Measurements from ENCODE around the gene CNN1.
"Not testable (repeated sequence)": the region's sequence is repeated elsewhere in the genome, so short reads cannot be mapped to it uniquely, and the experiment has no call there.

The CNN1 gene

DNA sequence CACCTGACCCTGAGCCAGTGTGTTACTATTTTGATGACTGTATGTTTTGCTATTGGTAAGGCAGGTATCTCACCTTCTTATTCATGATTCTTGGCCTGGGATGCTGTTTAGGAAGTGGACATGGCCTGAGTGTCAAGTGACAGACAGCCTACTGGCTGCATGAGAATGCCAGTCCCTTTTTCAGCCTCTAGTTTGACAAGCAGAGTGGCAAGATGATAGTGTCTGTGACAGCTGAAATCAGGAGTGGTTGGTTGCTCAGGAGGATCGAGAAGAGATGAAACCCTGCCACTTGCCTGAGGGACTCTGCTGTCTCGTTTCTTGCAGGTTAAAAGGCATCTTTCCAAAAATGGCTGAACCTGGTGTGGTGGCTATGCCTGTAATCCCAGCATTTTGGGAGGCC is 27.5 kb downstream of the CNN1 start:
- DNase-seq = no peak

DNA sequence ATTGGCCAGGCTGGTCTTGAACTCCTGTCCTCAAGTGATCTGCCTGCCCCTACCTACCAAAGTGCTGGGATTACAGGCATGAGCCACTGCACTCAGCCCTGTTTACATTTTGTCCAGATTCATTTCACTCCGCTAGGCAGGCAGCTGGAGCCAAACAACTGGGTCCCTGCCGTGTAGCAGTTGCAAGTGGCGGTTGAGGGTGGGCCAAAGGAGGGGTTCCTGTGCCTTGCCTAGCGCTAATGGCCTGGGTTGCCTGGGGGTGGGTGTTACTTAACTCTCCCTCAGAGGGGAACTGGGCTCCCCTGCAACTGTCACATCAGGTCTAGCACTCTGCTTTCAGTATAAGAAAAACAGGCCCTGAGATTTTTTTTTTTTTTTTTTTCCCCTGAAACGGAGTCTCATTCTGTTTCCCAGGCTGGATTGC is 31.4 kb downstream of the CNN1 start:
- DNase-seq = no peak

DNA sequence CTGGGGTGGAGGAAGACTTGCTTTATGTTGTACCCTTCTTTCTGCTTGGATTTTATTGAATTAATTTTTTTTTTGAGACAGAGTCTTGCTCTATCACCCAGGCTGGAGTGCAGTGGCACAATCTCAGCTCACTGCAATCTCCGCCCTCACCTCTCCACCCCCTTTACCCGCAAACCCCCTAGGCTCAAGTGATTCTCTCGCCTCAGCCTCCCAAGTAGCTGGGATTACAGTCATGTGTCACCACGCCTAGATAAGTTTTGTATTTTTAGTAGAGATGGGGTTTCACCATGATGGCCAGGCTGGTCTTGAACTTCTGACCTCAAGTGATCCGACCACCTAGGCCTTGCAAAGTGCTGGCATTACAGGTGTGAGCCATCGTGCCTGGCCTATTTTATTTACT is 34.7 kb downstream of the CNN1 start:
- not testable (repeated sequence) for DNase-seq

DNA sequence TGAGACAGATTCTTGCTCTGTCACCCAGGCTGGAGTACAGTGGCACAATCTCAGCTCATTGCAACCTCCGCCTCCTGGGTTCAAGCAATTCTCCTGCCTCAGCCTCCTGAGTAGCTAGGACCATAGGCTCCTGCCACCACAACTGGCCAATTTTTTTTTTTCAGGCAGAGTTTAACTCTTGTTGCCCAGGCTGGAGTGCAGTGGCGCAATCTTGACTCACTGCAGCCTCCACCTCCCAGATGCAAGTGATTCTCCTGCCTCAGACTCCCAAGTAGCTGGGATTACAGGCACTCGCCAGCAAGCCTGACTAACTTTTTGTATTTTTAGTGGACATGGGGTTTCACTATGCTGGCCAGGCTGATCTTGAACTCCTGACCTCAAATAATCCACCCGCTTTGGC is 35.1 kb downstream of the CNN1 start:
- not testable (repeated sequence) for DNase-seq

DNA sequence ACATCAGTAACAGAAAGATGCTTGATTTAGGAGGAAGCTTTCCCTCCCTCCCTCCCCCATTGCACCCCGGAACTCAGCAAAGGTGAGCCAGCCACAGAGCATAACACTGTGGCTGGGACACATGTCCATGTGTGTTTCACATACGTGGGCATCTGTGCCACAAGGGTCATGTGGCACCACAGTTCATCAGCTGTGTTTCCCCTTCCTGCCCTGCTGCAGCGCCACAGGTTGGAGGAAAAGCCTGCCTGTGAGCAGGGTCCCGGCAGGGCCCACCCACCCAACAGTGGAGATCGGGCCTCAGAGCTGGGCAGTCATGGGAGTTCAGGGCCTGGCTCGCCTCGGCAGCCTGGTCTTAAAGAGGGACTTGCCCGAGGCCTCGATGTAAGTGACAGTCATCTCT is 36.0 kb downstream of the CNN1 start:
- no peak for DNase-seq

DNA sequence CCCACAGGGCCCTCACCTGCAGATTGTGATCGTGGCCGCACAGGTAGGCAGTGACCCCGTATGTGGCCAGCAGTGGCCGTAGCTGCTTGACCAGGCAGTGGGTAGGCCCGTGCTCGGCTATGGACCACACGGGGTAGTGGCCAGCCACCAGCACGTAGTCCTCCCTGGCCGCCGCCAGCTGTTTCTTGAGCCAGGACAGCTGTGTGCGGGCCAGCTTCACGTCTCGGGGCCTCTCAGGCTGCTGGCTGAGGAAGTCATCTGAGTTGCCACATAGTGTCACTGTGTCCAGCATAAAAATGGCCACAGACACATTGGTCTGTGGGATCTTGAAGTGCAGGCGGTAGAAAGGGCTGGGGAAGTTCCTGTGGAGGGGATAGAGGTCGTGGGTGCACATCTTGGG is 37.6 kb downstream of the CNN1 start:
- no peak for DNase-seq

DNA sequence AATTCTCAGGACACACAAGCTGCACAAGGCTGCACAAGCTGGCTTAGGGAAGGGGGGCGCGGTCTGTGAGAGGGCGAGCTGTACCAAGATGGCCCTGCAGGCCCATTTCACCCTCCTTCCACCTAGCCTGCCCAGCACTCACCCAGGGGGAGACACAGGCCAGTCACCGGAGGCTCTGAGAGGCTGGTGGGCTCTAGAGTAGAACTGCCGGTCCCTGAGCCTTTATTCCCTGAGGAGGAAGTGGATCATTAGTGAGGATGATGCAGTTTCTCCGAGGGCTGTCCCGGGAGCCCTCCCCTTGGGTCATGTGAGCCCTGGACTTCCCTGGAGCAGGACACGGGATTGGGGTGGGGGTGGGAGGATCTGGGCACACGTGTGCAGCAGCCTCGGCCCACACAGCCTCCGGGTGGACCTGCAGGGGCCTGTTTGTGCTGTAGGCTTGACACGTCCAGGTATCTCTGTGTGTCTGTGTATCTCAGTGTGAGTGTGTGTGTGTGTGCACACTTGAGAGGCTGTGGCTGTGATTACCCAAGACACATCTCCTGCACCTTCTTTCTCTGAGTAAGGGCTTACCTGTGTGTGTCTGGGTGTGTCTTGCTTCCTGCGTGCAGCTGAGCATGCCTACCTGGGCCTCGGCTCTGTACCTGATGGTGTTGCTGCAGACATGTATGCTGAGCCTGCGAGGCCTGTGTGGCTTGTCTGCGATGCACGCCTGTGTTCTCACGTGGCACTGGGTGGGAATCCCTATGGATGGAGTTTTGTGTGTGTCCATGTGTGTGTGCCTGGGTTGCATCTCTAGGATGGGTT is 39.0 kb downstream of the CNN1 start, which contains the start of gene ACP5:
TSS of gene ACP5 (minus strand) at position 195 of the 807 bp plus-strand sequence. CDS start 328 bp downstream, outside the sequence.
- DNase-seq = no peak

DNA sequence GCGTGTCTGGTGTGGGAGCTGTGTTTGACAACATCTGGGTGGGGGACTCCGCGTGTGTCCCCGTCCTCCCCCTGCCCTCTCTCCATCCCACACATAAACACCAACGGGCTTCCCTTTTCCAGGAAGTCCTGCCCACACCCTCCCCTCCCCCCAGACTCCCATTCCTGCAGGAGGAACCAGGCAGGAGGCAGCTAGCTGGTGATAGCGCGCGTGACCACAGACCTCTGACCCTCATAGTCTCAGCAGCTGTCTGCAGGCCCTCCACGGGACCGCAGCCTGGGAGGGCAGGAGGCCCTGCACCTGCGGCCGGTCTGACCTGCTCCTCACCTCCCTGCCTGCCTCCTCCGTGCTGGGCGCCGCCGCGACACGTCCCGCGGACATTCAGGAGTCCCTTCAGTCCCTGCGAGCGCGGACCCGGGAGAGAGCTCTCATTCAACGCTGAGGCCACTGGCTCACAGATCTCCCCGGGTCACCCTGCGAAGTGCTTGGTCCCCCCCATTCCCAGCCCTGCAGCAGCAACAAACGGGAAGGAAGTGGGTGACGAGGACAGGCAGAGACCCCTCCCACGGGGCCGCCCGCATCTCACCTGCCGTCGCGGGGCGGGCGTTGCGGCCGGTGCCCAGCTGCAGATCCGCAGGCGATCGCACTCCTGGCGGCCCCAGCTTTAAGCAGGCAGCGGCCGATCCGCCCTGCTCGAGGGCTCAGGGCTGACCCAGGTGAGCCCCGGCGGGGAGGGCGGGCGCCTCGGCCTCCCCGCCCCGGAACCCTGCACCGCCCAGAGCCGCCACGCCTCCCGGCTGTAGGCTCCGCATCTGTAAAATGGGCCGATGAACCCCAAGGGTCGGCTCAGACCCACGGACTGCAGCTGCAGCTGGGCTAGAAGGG is 39.8 kb downstream of the CNN1 start:
- no peak for DNase-seq

DNA sequence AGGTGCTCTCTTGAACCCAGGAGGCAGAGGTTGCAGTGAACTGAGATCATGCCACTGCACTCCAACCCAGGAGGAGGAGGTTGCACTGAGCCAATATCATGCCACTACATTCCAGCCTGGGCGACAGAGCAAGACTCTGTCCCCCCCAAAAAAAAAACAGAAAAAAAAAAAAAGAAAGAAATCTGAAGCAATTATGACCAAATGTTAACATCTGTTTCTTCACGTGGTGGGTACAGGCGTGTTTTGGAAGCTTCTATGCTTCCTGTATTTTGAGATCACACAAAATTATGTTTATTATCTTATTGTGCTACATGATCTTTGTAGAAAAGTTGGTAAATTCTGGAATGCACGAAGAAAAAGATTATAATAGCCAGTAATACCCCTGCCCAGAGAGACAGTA is 41.5 kb downstream of the CNN1 start:
- no peak for DNase-seq

DNA sequence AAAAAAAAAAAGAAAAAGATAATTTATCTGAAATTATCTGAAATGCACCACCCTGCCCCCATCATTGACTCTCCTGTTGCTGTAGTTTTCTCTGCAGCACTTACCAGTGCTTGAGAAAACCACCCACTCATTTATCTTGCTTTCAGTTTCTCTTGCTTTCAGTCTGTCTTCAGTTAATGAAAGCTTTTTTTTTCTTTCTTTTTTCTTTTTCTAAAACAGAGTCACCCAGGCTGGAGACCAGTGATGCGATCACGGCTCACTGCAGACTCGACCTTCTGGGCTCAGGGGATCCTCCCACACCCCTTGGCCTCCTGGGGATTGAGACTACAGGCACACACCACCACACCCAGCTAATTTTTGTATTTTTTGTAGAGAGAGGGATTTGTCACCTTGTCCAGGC is 43.1 kb downstream of the CNN1 start:
- no peak for DNase-seq

DNA sequence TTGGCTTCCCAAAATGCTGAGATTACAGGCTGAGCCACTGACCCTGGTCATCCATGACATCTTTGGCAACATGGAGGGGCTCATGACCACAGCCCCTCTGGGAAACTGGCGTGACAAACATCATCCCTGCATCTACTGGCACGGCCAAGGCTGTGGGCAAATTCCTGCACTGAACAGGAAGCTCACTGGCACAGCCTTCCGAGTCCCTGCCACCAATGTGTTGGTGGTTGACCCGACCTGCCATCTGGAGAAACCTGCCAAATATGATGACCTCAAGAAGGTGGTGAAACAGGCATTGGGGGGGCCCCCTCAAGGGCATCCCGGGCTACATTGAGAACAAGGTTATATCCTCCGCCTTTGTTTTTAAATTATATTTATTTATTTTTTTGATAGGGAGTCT is 47.7 kb downstream of the CNN1 start:
- DNase-seq = no peak

DNA sequence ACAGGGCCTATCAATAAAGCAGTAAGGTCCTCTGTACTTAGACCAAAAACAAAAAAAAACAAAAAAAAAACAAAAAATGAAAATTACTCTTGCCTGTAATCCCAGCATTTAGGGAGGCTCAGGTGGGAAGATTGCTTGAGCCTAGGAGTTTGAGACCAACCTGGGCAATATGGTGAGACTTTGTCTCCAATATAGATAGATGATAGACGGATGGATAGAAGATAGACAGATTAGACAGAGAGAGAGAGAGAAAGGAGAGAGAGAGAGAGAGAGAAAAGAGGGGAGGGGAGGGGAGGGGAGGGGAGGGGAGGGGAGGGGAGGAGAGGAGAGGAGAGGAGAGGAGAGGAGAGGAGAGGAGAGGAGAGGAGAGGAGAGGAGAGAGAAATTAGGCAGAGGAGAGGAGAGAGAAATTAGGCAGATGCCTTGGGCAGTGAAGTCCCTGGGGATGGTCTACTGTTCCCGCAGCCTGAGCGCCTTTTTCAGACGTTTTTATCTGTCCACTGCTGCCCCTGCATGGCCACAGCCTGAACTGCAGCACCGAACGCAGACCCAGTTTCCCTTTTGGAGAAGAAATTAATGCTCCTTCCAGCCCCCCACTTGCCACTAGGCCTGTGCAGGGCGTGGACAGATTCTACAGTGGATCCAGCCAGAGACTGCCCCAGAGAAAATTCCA is 48.8 kb downstream of the CNN1 start:
- DNase-seq = peak; percentile 74

DNA sequence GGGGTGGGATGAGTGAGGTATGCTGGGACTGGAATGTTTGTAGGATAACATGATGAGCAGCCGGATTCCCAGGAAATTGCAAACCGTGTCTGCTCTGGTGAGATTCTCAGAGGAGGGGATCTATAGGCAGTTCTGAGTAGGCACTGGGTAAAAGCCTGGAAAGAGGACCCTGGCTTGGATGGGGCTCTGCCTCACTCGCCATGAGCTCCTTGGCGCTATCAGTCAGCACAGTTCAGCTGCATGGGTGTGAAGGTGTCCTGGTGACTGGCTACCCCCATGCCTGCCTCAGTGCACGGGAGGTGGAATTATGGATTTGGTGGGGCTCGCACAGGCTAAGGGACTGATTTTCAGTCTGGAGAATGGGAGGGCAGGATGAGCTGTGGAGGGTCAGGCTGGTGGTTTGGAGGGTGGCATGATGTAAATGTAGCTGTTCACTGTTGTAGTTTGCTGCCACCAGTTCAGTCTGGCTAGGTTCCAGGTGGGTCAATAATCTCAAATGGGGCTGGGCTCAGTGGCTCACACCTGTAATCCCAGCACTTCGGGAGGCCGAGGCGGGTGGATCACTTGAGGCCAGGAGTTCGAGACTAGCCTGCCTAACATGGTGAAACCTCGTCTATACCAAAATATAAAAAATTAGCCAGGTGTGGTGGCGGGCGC is 49.5 kb downstream of the CNN1 start:
- DNase-seq = no peak

DNA sequence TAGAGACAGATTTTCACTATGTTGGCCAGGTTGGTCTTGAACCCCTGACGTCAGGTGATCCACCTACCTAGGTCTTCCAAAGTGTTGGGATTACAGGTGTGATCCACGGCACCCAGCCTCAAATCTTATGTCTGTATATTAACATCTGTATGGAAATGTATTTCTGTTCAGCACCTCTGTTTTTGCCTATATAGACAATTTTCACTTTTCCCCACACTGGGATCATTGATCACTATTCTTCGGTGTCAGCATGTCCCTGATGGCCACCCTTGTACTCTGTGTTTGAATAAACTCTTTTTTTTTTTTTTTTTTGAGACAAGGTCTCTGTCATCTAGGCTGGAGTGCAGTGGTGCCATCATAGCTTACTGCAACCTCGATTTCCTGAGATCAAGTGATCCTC is 55.4 kb downstream of the CNN1 start:
- no peak for DNase-seq

DNA sequence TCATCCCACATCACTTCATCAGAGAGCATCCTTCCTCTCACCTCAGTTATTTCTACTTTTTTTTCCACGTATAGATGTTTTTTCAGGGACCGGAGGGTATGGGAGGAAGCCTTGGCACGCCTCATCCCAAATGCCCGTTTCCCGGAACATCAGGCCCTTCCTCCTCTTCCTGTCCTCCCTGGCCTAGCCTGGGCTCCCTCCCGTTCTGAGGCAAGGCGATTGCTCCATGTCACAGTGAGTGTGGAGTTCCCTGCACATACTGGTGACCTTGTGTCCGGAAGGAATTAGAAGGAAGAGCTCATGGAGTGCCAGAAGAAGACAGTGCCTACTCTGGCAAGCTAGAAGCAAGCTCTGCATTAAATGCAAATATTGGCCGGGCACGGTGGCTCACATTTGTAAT is 57.5 kb downstream of the CNN1 start:
- DNase-seq = no peak

DNA sequence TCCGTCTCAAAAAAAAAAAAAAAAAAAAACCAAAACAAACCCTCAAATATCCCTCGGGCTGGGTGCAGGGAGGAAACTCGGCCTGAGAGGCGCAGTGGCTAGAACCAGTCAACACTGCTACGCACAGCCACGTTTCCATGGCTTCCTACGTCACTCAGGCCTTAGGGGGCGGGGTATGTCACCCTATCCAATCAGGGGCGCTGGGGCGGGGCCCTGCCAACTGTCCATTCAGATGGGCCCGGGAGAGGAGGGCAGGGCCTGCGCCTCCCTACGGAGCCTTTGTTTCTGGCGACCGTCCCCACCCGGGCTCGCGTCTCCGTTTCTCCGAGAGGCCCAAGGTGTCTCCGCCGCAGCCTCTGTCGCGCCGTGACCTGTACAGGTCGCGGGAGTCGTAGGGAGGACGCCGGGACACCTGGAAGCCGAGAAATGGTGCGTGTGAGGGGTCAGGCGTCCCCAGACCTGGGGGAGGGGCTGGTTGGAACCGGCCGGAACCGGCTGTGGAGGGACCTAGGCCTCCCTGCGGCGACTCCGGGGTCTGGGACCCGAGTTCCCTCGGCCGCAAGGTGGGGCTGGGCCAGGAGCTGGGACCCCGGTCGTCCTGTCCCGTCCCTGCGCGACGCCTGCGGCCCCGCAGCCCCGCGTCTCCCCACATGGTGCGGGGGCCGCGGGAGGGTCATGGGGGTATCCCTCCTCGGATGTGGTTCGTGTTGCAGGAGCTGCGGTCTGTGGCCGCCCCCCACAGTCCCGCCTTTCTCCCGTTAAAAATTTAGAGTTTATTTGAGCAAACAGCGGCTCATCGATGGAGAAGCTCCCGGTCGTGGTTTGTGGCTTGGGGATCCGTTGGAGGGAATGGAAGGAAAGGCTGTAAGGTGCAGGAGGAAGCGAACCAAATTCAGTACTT is 58.8 kb downstream of the CNN1 start, which contains the start of gene ZNF627:
TSS of gene ZNF627 (plus strand) at position 282 of the 901 bp plus-strand sequence. CDS start at position 427, 145 bp downstream.
- DNase-seq = peak; percentile 99

DNA sequence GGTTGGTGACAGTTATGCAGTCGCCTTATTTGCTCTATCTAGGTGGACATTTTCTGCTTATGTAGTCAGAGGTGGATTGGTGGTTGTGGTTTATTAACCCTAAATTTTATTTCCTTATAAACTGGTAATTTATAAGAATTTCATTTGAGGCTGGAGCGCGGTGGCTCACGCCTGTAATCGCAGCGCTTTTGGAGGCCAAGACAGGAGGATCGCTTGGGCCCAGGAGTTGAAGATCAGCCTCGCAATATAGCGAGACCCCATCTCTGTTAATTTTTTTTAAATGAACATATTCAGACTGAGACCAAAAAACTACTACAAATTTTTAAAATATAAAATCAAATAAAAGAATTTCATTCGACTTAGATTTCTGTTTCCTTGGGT is 59.4 kb downstream of the CNN1 start:
- no peak for DNase-seq

DNA sequence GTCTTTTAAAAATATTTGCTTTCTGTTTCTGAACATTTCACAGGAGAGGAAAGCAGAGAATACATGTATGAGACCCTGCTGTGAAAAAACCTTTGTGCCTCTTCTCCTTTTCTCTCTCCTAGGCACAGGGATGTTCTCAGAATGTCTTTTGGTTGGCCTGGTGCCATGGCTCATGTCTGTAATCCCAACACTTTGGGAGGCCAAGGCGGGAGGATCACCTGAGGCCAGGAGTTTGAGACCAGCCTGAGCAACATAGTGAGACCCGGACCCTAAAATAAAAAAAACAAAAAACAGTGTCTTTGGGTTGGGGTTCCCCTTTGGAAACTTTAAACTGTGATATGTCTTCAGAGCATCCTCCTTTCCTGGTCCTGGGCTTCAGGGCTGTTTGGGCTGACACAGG is 60.1 kb downstream of the CNN1 start:
- no peak for DNase-seq

DNA sequence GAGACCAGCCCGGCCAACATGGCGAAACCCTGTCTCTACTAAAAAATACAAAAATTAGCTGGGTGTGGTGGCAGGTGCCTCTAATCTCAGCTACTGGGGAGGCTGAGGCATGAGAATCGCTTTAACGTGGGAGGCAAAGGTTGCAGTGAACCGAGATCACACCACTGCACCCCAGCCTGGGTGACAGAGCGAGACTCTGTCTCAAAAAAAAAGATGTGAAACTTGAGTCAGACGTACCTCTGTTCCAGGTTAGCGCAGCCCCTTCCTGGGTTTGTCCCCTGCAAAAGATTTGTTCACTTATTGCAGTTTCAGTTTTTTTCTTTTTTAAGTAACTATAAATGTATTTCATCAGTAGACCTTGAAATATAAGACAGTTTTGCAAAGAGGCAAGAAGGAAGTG is 61.1 kb downstream of the CNN1 start:
- DNase-seq = not testable (repeated sequence)

All from left hindlimb (tissue), 1 donor.